LHCN-M2 (cell line): Measurements from ENCODE around the gene HIGD1C. TPM values are rescaled to one million over a fixed set of nuclear protein-coding genes. Genes with fewer than 3 reads are reported as not detected.

Source experiments
- DNase-seq: peaks from one replicate; pipeline ENCODE4 v3.0.0-alpha.2; 2012; ENCODE audit warnings: low read depth
- total RNA-seq: library from RNA; depleted of rRNA; stranded (reverse); fragments of >200 nt; gene quantifications from 2 replicates; pipeline ENCODE4 v1.2.3, GENCODE V29; 2014; rRNA removed

HIGD1C gene
- total RNA-seq, 1 experiment from 2014 or later = not detected

- DNase-seq = no peak
Observed at GRCh38 chr12:51018956-51019355, 66.6 kb downstream of the HIGD1C start.

GRCh38 chr12:51019927-51020326 is 67.6 kb downstream of the HIGD1C start:
- DNase-seq = no peak

Other genes with a start within 250 kb of the HIGD1C start
- gene ATF1, start 188.4 kb upstream of the HIGD1C start, total RNA-seq = 21.9 and 22.0 TPM in 2 replicates
- not detected in 2 replicates for gene TMPRSS12, start 109.6 kb upstream of the HIGD1C start, total RNA-seq
- 29.2 and 36.7 TPM in 2 replicates for gene SLC11A2, start 73.8 kb downstream of the HIGD1C start, total RNA-seq
- 24.4 and 32.1 TPM in 2 replicates for gene LETMD1, start 95.8 kb downstream of the HIGD1C start, total RNA-seq
- 29.7 and 31.5 TPM in 2 replicates for gene CSRNP2, start 131.1 kb downstream of the HIGD1C start, total RNA-seq
- 7.6 and 9.1 TPM in 2 replicates for gene TFCP2, start 220.6 kb downstream of the HIGD1C start, total RNA-seq